Activated T-helper 1 cell treated with Interleukin-2 at 50 U/mL for 16 hours (primary cell): Measurements from ENCODE around the gene ITGB2.
"Not testable (repeated sequence)": the region's sequence is repeated elsewhere in the genome, so short reads cannot be mapped to it uniquely, and the experiment has no call there.

Experiments
- DNase-seq: peaks from one replicate; pipeline ENCODE4 v3.0.0-alpha.2; 2020; ENCODE audit warnings: low read depth

ITGB2 gene

GRCh38 chr21:44884097-44884496 is 36.6 kb downstream of the ITGB2 start:
- no peak for DNase-seq

GRCh38 chr21:44883250-44883649 is 37.4 kb downstream of the ITGB2 start:
- no peak for DNase-seq

DNA sequence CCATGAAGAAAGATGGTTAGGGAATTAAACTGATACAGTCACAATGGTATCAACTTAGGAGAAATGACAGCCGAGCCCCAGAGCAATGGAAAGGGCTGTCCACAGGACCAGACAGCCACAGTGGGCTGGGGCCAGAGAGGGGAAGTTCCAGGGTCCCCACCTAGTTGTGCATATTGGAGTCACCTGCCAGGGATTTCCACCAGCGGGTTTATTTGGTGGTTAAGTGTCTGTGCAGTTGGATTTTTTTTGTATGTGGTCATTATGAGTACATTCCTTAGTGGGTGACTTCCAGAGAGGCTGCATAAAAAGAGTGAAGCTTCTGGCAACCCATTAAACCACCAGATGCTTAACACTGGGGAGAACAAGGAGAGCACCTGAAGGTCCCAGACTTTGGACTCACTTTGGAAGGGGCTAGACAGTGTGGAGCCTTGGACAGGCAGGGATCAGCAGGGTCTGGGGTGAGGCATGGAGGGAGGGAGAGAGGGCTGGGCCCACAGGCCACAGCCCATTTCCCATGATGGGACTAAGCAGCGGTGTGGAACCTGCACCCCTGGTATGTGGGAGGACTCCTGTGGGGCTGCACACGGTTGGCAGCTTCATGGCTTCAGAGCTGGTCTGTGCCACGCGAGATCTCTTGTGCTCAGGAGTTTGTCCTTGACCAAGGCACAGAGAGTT is 39.4 kb downstream of the ITGB2 start:
- DNase-seq, result no peak

DNA sequence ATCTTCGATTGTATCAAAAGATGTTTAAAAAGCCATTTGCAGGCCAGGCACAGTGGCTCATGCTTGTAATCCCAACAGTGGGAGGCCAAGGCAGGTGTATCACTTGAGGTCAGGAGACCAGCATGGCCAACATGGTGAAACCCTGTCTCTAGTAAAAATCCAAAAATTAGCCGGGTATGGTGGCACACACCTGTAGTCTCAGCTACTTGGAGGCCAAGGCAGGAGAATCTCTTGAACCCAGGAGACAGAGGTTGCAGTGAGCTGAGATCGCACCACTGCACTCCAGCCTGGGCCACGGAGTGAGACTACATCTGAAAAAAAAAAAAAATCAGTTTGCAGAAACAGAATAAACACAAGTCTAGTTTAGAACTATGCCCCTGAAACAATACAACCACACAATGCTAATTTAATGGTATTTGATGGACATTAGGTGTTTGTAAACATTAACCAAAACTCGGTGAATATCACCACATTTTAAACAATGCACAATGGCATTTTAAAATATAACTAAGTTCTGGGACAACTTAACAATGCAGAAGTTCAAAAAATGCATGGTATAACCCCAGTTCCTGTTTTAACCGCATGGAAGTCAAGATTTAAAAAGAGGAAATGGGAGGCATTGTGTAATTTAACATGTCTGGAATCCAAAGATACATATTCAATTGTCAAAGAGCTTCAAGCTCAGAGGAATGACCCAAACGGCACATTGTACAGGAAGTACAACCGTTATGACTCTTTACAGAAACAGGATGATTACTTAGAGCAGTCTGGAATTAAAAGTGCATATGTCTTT is 40.1 kb downstream of the ITGB2 start:
- DNase-seq, result no peak

DNA sequence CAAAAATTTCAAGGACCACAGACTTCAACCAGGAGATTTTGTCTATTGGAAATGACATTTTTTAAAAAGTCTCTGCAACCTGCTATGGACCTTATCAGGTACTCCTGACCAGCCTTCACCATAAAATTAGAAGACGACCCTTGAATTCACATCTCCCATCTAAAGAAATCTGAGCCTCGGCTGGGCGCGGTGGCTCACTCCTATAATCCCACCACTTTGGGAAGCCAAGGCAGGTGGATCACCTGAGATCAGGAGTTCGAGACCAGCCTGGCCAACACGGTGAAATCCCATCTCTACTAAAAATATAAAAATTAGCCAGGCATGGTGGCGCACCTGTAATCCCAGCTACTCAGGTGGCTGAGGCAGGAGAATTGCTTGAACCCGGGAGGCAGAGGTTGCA is 41.5 kb downstream of the ITGB2 start:
- DNase-seq, result not testable (repeated sequence)

DNA sequence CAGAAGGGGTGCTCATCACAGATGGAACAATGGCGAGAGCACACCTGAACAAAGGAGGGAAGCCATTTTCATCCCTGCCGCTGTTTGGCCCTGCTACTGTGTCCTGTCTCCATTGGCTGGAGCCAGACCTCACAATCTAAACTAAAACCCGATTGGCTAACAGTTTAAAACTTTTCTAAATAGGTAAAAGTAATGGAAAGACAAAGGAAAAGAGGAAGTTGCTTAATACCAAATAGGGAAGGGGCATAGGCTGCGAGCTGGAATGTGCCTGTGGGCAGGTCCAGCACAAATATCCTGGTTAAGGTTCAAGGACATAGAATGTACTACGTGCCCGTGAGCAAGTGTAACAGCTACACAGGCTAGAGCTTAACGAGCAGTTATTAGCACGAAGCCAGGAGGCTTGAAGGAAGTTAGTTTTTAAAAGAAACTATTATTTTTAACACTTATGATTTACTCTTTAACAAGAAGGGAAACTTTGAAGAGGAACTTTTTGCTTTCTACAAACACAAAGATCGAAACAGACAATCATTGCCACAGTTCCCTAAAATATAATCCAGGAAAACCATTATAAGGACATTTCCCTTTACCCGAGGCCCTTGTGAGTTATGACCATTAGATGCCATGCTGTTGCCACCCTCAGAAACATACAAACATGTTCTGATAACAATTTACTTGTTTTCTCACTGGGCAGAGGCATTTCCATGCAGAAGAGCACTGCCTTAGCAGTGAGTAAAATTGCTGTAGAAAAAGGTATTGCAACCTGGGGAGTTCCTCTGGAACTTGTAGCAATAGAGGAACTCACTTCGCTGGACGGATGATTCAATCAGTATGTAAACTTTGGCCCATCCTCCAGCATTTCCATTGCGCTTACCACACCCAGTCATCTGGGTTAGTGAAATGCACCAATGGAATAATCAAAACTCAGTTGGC is 42.4 kb downstream of the ITGB2 start:
- DNase-seq, result no peak

DNA sequence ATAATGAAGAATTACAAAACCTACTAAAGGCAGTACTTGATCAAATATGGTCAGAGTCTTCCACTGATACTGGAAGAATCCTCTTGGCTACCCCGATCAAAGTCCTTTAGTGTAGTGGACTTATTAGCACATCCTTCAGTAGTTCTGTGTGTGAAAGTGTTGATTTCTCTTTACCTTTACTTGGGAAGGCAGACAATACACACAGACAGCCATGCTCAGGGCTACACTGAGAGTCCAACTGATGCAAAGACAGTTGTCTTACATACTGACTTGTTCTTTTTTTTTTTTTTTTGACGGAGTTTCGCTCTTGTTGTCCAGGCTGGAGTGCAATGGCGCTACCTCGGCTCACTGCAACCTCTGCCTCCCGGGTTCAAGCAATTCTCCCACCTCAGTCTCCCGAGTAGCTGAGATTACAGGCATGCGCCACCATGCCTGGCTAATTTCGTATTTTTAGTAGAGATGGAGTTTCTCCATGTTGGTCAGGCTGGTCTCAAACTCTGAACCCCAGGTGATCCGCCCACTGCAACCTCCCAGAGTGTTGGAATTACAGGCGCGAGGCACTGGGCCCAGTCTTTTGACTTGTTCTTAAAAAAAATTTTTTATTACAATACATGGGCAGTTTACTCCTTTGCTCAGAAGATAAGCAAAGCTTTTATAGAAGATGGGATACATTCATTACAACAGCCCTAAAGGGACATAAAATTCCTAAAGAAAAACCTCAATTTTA is 43.7 kb downstream of the ITGB2 start:
- no peak for DNase-seq

- DNase-seq, result no peak
Observed at GRCh38 chr21:44875316-44875700, 45.4 kb downstream of the ITGB2 start.

GRCh38 chr21:44874497-44875315 is 46.0 kb downstream of the ITGB2 start:
- DNase-seq, result no peak

GRCh38 chr21:44874240-44874496 is 46.5 kb downstream of the ITGB2 start:
- no peak for DNase-seq

DNA sequence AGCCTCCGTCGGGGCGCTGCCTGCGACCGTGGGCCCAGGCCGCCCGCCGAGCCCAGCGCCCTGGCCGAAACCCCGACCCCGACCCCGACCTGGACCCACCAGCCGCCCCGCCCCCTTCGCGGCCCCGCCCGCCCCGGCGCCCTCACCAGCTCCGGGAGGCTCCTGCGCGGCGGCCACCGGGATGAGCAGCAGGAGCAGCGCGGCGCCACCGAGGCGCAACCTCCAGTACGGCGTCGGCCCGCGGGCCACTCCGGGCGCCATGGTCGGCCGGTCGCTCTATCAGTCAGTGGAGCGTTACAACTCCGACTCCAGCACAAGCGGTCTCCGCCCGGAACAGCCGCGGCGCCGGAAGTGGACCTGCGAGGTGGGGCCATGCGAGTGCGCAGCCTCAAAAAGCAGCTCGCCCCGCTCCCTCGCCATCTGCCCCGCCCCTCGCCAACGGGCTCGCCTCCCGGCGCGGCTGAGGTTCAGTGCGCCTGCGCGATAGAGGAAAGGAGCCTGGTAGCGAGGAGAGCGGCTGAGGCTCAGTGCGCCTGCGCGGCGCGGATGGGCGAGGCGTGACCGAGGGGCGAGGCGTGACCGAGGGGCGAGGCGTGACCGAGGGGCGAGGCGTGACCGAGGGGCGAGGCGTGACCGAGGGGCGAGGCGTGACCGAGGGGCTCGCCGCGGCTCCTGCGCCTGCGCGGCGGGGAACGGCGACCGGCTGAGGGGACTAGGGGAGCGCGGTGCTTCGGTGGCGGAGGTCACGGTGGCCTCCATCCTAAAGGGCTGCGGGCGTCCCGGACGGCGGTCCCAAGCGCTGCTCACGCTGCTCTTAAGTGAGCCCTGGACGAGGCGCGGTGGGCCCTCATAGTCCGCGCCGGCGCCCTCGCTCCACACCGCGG is 47.1 kb downstream of the ITGB2 start, which contains the start of gene PTTG1IP:
TSS of gene PTTG1IP (minus strand) at position 335 of the 884 bp plus-strand sequence. CDS start at position 261, 74 bp downstream.
- peak; percentile 99 for DNase-seq

- no peak for DNase-seq
Observed at GRCh38 chr21:44872649-44873355, 47.9 kb downstream of the ITGB2 start.

DNA sequence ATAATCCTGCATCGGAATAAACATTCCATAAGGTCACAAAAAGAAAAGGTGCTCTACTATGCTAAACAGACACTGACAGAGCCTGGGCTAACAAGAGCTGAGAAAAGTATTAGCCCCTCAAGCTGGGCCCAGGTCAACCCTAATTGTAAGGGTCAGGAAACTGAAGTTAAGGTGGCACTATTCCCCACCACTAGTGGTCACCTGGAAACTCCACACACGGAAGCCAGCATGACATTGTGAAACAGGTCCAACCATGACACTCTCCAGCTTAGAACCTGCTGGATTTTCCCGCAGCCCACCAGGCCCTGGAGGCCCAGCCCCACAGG is 48.4 kb downstream of the ITGB2 start:
- no peak for DNase-seq

- no peak for DNase-seq
Observed at GRCh38 chr21:44871576-44872269, 49.0 kb downstream of the ITGB2 start.

- DNase-seq, result no peak
Observed at GRCh38 chr21:44870748-44871495, 49.8 kb downstream of the ITGB2 start.

DNA sequence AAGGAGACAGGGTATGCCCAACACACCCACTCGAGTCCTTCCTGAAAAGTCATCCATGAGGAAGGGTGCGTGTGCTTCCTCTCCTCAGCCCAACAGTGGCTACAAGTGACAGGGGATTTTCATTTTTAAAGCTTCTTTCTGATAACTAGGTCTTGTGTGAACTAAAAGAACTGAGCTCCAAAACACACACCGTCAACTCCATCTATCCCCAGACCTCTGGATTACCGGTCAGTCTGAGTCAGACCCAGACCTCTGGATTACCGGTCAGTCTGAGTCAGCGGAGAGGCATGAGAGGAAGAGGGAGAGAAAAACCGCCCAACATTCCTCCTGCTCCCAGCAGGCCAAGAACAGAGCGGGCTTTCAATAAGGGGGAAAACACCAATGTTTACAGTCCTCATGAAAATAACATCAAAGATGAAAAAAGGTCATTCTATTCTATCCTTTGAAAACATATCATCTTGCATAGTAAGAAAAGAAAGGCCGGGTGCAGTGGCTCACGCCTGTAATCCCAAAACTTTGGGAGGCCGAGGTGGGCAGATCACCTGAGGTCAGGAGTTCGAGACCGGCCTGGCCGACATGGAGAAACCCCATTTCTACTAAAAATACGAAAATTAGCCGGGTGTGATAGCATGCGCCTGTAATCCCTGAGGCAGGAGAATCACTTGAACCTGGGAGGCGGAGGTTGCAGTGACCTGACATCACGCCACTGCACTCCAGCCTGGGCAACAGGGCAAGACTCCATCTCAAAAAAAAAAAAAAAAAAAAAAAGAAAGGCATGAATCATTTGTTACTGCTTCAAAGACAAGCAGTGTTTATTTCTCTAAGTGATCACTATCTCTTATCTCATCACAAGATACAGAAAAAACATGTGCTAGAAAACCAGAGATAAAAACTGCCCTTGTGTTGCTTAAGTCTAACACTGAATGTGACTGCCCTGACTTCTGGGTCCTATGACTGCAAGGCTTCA is 50.6 kb downstream of the ITGB2 start:
- no peak for DNase-seq

DNA sequence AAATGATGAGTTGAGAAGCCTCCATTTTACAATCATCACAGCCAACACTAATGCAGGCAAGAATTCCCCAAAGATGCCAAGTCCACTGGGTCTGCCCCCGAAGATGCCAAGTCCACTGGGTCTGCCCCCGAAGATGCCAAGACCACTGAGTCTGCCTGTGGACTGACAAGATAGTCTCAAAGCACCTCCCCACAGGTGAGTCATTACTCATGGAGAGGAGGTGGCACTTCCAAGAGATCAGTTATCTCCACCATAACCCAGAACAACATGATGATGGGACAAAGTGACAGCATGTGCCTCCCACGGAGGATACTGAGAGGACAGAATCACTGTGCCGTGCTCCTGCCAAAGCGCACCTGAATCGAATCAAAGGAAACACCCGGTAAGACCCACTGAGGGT is 52.0 kb downstream of the ITGB2 start:
- no peak for DNase-seq
